Panc1 (cell line): ENCODE results near the gene RUNX3. TPM values are rescaled to one million over a fixed set of nuclear protein-coding genes. Genes with fewer than 3 reads are reported as not detected.

Experiments
- ATAC-seq: fragments of 200-7000 bp; cut with Tn5 transposase; 2 replicates; pipeline ENCODE4 v1.9.1; 2020; ENCODE audit warnings: mild to moderate bottlenecking, moderate library complexity
- BruUV-seq: library from RNA; stranded (reverse); fragments of 400-500 nt; replicated peaks from 2 replicates; lab custom pipeline; 2021; lab: Mats Ljungman, UMichigan
- CTCF ChIA-PET: fragments of 300-600 bp; sonication (Branson Sonifier 250); formaldehyde crosslinking; loops from one replicate; lab custom pipeline; 2022; ENCODE audit warnings: antibody characterized with exemption; lab: Charles Lee
- POLR2A ChIA-PET: fragments of 300-600 bp; sonication (Branson Sonifier 250); formaldehyde crosslinking; loops from one replicate; lab custom pipeline; 2022; ENCODE audit warnings: antibody characterized with exemption; lab: Charles Lee
- DNase-seq: peaks from one replicate; pipeline ENCODE4 v3.0.0-alpha.2; 2010; ENCODE audit warnings: low read depth, low spot score
- H3K27ac ChIP-seq: 2 replicates; pipeline ENCODE4 v1.5.1; 2011; ENCODE audit warnings: mild to moderate bottlenecking, low read length, inconsistent platforms
- H3K27me3 ChIP-seq: fragments of 200-500 bp; sonication (Bioruptor generic); 2 replicates; pipeline ENCODE4 v1.6.0; 2014; ENCODE audit warnings: low read length, inconsistent platforms; ENCODE audit not compliant: control insufficient read depth, insufficient read depth
- H3K36me3 ChIP-seq: fragments of 200-500 bp; sonication (Bioruptor generic); 2 replicates; pipeline ENCODE4 v1.5.1; 2014; ENCODE audit warnings: inconsistent platforms, mild to moderate bottlenecking, low read length, moderate library complexity; ENCODE audit not compliant: control insufficient read depth, insufficient read depth
- H3K4me1 ChIP-seq: 2 replicates; pipeline ENCODE4 v1.5.1; 2011; ENCODE audit warnings: inconsistent platforms, mild to moderate bottlenecking, low read length, moderate library complexity; ENCODE audit not compliant: control insufficient read depth, insufficient read depth
- H3K4me3 ChIP-seq, 2 experiments: 2 replicates each; pipeline ENCODE4 v1.5.1; 2011 to 2012; ENCODE audit warnings: low read depth in 2 of 2, low read length in 2 of 2, mild to moderate bottlenecking in 2 of 2, inconsistent platforms in 1 of 2, moderate library complexity in 1 of 2
- H3K9me3 ChIP-seq: fragments of 200-500 bp; sonication (Bioruptor generic); 2 replicates; pipeline ENCODE4 v1.5.1; 2014; ENCODE audit warnings: low read depth, mild to moderate bottlenecking, inconsistent platforms, low read length, moderate library complexity; ENCODE audit not compliant: control insufficient read depth, insufficient read depth
- CTCF ChIP-seq: fragments of 450-650 bp; IDR thresholded peaks from 2 replicates; pipeline ENCODE4 v1.5.1; 2017; ENCODE audit warnings: mild to moderate bottlenecking
- POLR2AphosphoS5 ChIP-seq: IDR thresholded peaks from 2 replicates; pipeline ENCODE4 v1.6.1; 2012; ENCODE audit warnings: mild to moderate bottlenecking, low read depth, low read length, moderate library complexity
- REST ChIP-seq, 2 experiments: IDR thresholded peaks; 2 replicates each; pipeline ENCODE4 v1.6.1; 2011 to 2012; ENCODE audit warnings: low read depth in 2 of 2, control low read depth in 1 of 2, low read length in 1 of 2, mild to moderate bottlenecking in 1 of 2, moderate library complexity in 1 of 2; ENCODE audit not compliant: insufficient read depth in 1 of 2
- SIN3A ChIP-seq: IDR thresholded peaks from 2 replicates; pipeline ENCODE4 v1.6.1; 2012; ENCODE audit warnings: low read depth, mild to moderate bottlenecking, low read length, moderate library complexity, borderline replicate concordance; ENCODE audit not compliant: insufficient read depth
- TCF7L2 ChIP-seq: IDR thresholded peaks from 2 replicates; pipeline ENCODE4 v1.6.1; 2011; ENCODE audit warnings: mild to moderate bottlenecking, low read depth, low read length, inconsistent platforms
- in situ Hi-C: cut with HindIII; loops from 2 replicates; pipeline ENCODE4 v1.10.0; 2016; ENCODE audit warnings: low sequenced_read_pairs, low pct_unique_long_range_greater_than_20kb
- intact Hi-C: fragments of 100-400 bp; cut with micrococcal nuclease; formaldehyde crosslinking; loops from one replicate; pipeline ENCODE4 v1.10.0; 2022; ENCODE audit not compliant: unreplicated experiment
- total RNA-seq: library from RNA; stranded (reverse); gene quantifications from one replicate; pipeline ENCODE4 v1.2.1, GENCODE V29; 2021; ENCODE audit not compliant: unreplicated experiment

Gene RUNX3
- total RNA-seq, 1 experiment from 2014 or later = 0.10 TPM

GRCh38 chr1:24927988-24928688 is 1.9 kb downstream of the RUNX3 start:
- no peak overlapping the region for H3K4me3 ChIP-seq
- in situ Hi-C loops = no loop called here

More at GRCh38 chr1:24927988-24928688, 1.9 kb downstream of the RUNX3 start:
- H3K36me3 ChIP-seq = peaks cover 5% of the 10 kb centered on the region; the same call in 1 of the 2 replicates
- DNase-seq (no peak), ATAC-seq (no peak)
- TF ChIP-seq POLR2AphosphoS5 = no peak
- no peak for TF ChIP-seq CTCF
- TF ChIP-seq SIN3A = no peak
- TF ChIP-seq TCF7L2 = no peak
- no peak for TF ChIP-seq REST (IDR thresholded peaks at IDR 0.05; ENCODE audit: insufficient read depth in 1 of 2, low read depth in 2 of 2, low read length in 1 of 2)
- BruUV-seq = no TSS peak
- no peaks in the 10 kb centered on the region for H3K9me3 ChIP-seq
- H3K4me1 ChIP-seq = no peaks in the 10 kb centered on the region; the same call in 1 of the 2 replicates
- ChIA-PET CTCF (no interaction called here), POLR2A (interaction anchor here (0.6 kb wide), 1 partner anchor 220 kb away, joined by 4 read pairs; no protein-coding TSS in a partner anchor)
- no peaks in the 10 kb centered on the region; the same call in 1 of the 2 replicates for H3K27me3 ChIP-seq
- intact Hi-C loops = loop anchor here (10.0 kb wide), 1 partner anchor 167 kb away; no protein-coding TSS in a partner anchor
- no peak overlapping the region for H3K27ac ChIP-seq
